ENCODE results near the gene GPC3.

GPC3 gene

GRCh38 chrX:133995759-133996158, 10.4 kb upstream of the GPC3 start:
- no peak for TF ChIP-seq TAF1 (IDR thresholded peaks at IDR 0.05; ENCODE audit: low read depth)
- TF ChIP-seq TCF12 (IDR thresholded peaks at IDR 0.05; ENCODE audit: low read depth) = no peak
- no peak for TF ChIP-seq CEBPB (IDR thresholded peaks at IDR 0.05)
- no peak for TF ChIP-seq FOXM1 (IDR thresholded peaks at IDR 0.05; ENCODE audit: borderline replicate concordance, low read depth)
- TF ChIP-seq REST (IDR thresholded peaks at IDR 0.05; ENCODE audit: low read depth) = no peak
- TF ChIP-seq TEAD4 (IDR thresholded peaks at IDR 0.05) = no peak
- TF ChIP-seq EGR1 (IDR thresholded peaks at IDR 0.05) = no peak
- TF ChIP-seq NFIC (IDR thresholded peaks at IDR 0.05) = no peak
- TF ChIP-seq MAX (IDR thresholded peaks at IDR 0.05) = no peak
- TF ChIP-seq EP300 (IDR thresholded peaks at IDR 0.05; ENCODE audit: borderline replicate concordance) = no peak
- TF ChIP-seq RAD21 (IDR thresholded peaks at IDR 0.05; ENCODE audit: low read depth) = no peak
- no peak for TF ChIP-seq YY1 (IDR thresholded peaks at IDR 0.05; ENCODE audit: low read depth)
- TF ChIP-seq ZBTB7A (IDR thresholded peaks at IDR 0.05; ENCODE audit: low read depth) = no peak

GRCh38 chrX:133994576-133994975, 9.2 kb upstream of the GPC3 start:
- TF ChIP-seq CEBPB (IDR thresholded peaks at IDR 0.05) (no peak), ZBTB7A (IDR thresholded peaks at IDR 0.05; ENCODE audit: low read depth) (no peak), TEAD4 (IDR thresholded peaks at IDR 0.05) (no peak)

- TF ChIP-seq EP300 (IDR thresholded peaks at IDR 0.05; ENCODE audit: borderline replicate concordance) = no peak
- TF ChIP-seq EGR1 (IDR thresholded peaks at IDR 0.05) = no peak
These were observed 7.5 kb upstream of the GPC3 start for GRCh38 chrX:133992882-133993281.

- no peak for TF ChIP-seq EGR1 (IDR thresholded peaks at IDR 0.05)
- no peak for TF ChIP-seq TAF1 (IDR thresholded peaks at IDR 0.05; ENCODE audit: low read depth)
- no peak for TF ChIP-seq ZBTB7A (IDR thresholded peaks at IDR 0.05; ENCODE audit: low read depth)
- no peak for TF ChIP-seq REST (IDR thresholded peaks at IDR 0.05; ENCODE audit: low read depth)
- TF ChIP-seq TCF12 (IDR thresholded peaks at IDR 0.05; ENCODE audit: low read depth) = no peak
- no peak for TF ChIP-seq NFIC (IDR thresholded peaks at IDR 0.05)
- no peak for TF ChIP-seq CEBPB (IDR thresholded peaks at IDR 0.05)
- no peak for TF ChIP-seq YY1 (IDR thresholded peaks at IDR 0.05; ENCODE audit: low read depth)
- no peak for TF ChIP-seq MAX (IDR thresholded peaks at IDR 0.05)
- no peak for TF ChIP-seq FOXM1 (IDR thresholded peaks at IDR 0.05; ENCODE audit: borderline replicate concordance, low read depth)
These were observed 6.4 kb upstream of the GPC3 start for GRCh38 chrX:133991814-133992213.

- no peak for TF ChIP-seq TCF12 (IDR thresholded peaks at IDR 0.05; ENCODE audit: low read depth)
- TF ChIP-seq TEAD4 (IDR thresholded peaks at IDR 0.05) = no peak
- no peak for TF ChIP-seq ZBTB7A (IDR thresholded peaks at IDR 0.05; ENCODE audit: low read depth)
- no peak for TF ChIP-seq CEBPB (IDR thresholded peaks at IDR 0.05)
- no peak for TF ChIP-seq REST (IDR thresholded peaks at IDR 0.05; ENCODE audit: low read depth)
- TF ChIP-seq MAX (IDR thresholded peaks at IDR 0.05) = no peak
These were observed 4.6 kb upstream of the GPC3 start for GRCh38 chrX:133989993-133990392.

- TF ChIP-seq TCF12 (IDR thresholded peaks at IDR 0.05; ENCODE audit: low read depth) (no peak), USF1 (IDR thresholded peaks at IDR 0.05) (no peak), EGR1 (IDR thresholded peaks at IDR 0.05) (no peak), CEBPB (IDR thresholded peaks at IDR 0.05) (no peak), CREB1 (IDR thresholded peaks at IDR 0.05; ENCODE audit: low read depth) (no peak), MAX (IDR thresholded peaks at IDR 0.05) (no peak), TEAD4 (IDR thresholded peaks at IDR 0.05) (no peak), ZBTB7A (IDR thresholded peaks at IDR 0.05; ENCODE audit: low read depth) (no peak), FOXM1 (IDR thresholded peaks at IDR 0.05; ENCODE audit: borderline replicate concordance, low read depth) (no peak), YY1 (IDR thresholded peaks at IDR 0.05; ENCODE audit: low read depth) (no peak), RAD21 (IDR thresholded peaks at IDR 0.05; ENCODE audit: low read depth) (no peak), NFIC (IDR thresholded peaks at IDR 0.05) (no peak), EP300 (IDR thresholded peaks at IDR 0.05; ENCODE audit: borderline replicate concordance) (no peak), TAF1 (IDR thresholded peaks at IDR 0.05; ENCODE audit: low read depth) (no peak), REST (IDR thresholded peaks at IDR 0.05; ENCODE audit: low read depth) (no peak)
These were observed 4.1 kb upstream of the GPC3 start for GRCh38 chrX:133989490-133989889.

All from Ishikawa (cell line).